Fibroblast of the aortic adventitia (primary cell): ENCODE data around the gene CEP76. TPM values are rescaled to one million over a fixed set of nuclear protein-coding genes. Genes with fewer than 3 reads are reported as not detected.
"Not testable (repeated sequence)": the region's sequence is repeated elsewhere in the genome, so short reads cannot be mapped to it uniquely, and the experiment has no call there.

Experiments
- DNase-seq: peaks from one replicate; pipeline ENCODE4 v3.0.0-alpha.2; 2010; ENCODE audit warnings: low read depth
- H3K4me3 ChIP-seq: 2 replicates; pipeline ENCODE4 v1.5.1; 2011; ENCODE audit warnings: low read depth, mild to moderate bottlenecking, control low read depth, low read length, moderate library complexity
- CTCF ChIP-seq: IDR thresholded peaks from 2 replicates; pipeline ENCODE4 v1.5.1; 2011; ENCODE audit warnings: mild to moderate bottlenecking, low read length, control low read depth, inconsistent platforms; ENCODE audit not compliant: insufficient read depth
- total RNA-seq: library from RNA; depleted of rRNA; stranded (reverse); fragments of >200 nt; gene quantifications from 2 replicates; pipeline ENCODE4 v1.2.3, GENCODE V29; 2012; ENCODE audit warnings: low replicate concordance

CEP76 gene
- total RNA-seq, 1 donor, result 10.3 TPM

- no peak overlapping the region for H3K4me3 ChIP-seq
- DNase-seq, result peak; percentile 93
Measured at GRCh38 chr18:12637901-12638643, 64.5 kb downstream of the CEP76 start.

GRCh38 chr18:12637393-12637792 is 65.1 kb downstream of the CEP76 start:
- H3K4me3 ChIP-seq, result no peak overlapping the region
- DNase-seq, result no peak
- no peak for TF ChIP-seq CTCF

More at GRCh38 chr18:12637901-12638643, 64.5 kb downstream of the CEP76 start:
- no peak for TF ChIP-seq CTCF

GRCh38 chr18:12631831-12632477 is 70.6 kb downstream of the CEP76 start:
- DNase-seq, result no peak
- no peak overlapping the region for H3K4me3 ChIP-seq
- no peak for TF ChIP-seq CTCF

- TF ChIP-seq CTCF, result no peak
- peak; percentile 26 for DNase-seq
Measured at GRCh38 chr18:12630136-12630535, 72.4 kb downstream of the CEP76 start.

GRCh38 chr18:12628706-12629702 is 73.5 kb downstream of the CEP76 start:
- TF ChIP-seq CTCF, result no peak
- no peak overlapping the region for H3K4me3 ChIP-seq
- DNase-seq, result peak; percentile 71

More at GRCh38 chr18:12630136-12630535, 72.4 kb downstream of the CEP76 start:
- H3K4me3 ChIP-seq, result no peak overlapping the region

GRCh38 chr18:12627199-12627598 is 75.3 kb downstream of the CEP76 start:
- not testable (repeated sequence) for H3K4me3 ChIP-seq, DNase-seq
